Fibroblast of the aortic adventitia (primary cell): ENCODE measurements around the gene HS3ST2. TPM values are rescaled to one million over a fixed set of nuclear protein-coding genes. Genes with fewer than 3 reads are reported as not detected.

Source experiments
- DNase-seq: peaks from one replicate; pipeline ENCODE4 v3.0.0-alpha.2; 2010; ENCODE audit warnings: low read depth
- H3K4me3 ChIP-seq: 2 replicates; pipeline ENCODE4 v1.5.1; 2011; ENCODE audit warnings: low read depth, mild to moderate bottlenecking, control low read depth, low read length, moderate library complexity
- total RNA-seq: library from RNA; depleted of rRNA; stranded (reverse); fragments of >200 nt; gene quantifications from 2 replicates; pipeline ENCODE4 v1.2.3, GENCODE V29; 2012; ENCODE audit warnings: low replicate concordance
- TF ChIP-seq, protein P1 (sequence below): IDR thresholded peaks from 2 replicates; pipeline ENCODE4 v1.5.1; 2011; ENCODE audit warnings: mild to moderate bottlenecking, low read length, control low read depth, inconsistent platforms; ENCODE audit not compliant: insufficient read depth

Gene HS3ST2
- total RNA-seq, 1 donor = not detected

DNA sequence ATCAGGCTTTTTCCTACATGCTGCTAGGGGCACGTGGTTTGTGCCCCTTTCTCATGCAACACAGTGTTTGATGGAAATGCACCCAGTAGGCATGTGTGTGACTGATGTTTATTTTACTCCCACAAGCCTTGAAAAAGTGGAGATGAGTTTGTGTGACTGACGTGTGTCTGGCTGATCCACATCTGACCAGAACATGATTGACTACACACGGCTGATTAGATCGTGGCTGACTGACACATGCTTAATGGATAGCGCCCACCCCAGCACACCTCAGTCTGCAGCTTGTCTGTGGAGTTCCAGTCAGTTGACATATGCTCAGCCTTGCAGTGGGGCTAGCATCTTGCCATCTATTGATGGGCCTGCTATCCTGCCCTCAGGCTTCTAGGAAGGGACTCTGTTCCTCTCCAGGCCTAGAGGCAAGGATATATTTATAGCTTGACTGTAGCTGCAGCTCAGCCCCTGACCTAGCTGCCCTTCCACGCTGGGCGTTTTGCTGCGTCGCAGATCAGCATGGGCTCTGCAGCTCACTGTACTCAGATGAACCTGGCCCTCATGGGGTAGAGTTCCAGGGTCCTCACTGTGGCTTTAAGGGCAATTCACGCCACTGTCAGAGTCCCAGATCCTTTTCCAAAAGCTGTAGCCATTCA is 112.3 kb downstream of the HS3ST2 start:
- no peak overlapping the region for H3K4me3 ChIP-seq
- DNase-seq = no peak
- TF ChIP-seq, protein P1, sequence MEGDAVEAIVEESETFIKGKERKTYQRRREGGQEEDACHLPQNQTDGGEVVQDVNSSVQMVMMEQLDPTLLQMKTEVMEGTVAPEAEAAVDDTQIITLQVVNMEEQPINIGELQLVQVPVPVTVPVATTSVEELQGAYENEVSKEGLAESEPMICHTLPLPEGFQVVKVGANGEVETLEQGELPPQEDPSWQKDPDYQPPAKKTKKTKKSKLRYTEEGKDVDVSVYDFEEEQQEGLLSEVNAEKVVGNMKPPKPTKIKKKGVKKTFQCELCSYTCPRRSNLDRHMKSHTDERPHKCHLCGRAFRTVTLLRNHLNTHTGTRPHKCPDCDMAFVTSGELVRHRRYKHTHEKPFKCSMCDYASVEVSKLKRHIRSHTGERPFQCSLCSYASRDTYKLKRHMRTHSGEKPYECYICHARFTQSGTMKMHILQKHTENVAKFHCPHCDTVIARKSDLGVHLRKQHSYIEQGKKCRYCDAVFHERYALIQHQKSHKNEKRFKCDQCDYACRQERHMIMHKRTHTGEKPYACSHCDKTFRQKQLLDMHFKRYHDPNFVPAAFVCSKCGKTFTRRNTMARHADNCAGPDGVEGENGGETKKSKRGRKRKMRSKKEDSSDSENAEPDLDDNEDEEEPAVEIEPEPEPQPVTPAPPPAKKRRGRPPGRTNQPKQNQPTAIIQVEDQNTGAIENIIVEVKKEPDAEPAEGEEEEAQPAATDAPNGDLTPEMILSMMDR = no peak

DNA sequence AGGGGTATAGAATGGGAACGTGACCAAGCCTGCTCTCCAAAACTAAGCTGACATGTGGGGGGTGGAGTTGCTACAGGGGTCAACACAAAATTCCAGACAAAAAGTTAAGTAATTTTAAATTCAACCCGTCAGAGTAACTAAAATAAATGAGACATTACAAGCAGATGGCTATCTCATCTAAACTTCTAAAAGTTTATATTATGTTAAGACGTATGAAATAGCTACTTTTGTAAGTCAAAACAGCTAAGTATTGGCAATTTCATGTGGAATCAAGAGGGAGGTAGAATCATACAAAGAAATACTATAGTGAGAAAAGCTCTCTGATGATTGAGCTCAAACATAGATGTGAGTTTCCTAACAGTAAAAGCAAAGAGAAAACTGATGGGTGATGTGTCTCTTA is 113.3 kb downstream of the HS3ST2 start:
- TF ChIP-seq, protein P1 = no peak
- no peak for DNase-seq
- no peak overlapping the region for H3K4me3 ChIP-seq

DNA sequence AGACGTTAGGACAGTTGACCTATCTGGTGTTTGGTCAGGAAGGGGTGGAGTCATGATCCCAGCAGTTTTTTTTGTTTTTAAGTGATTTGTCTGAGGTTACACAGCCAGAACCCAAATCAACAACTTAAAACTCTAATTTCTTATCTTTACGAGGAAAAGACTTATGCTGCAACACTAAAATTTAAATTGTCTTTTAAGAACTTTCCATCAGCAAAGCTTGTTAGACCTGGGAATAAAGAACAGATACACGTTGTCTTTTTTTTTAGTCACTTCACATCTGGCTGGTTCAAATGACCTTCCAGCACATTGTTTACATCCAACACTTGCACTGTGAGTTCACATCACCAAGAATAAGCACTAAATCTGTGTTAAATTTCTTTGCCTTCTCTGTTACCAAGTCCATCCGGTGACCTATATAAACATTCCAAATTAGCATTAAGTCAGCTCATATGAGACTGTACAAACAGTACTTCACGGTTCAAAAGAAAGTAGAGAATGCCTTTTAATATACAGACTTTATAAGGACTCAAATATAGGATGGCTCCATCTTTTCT is 115.0 kb downstream of the HS3ST2 start:
- no peak overlapping the region for H3K4me3 ChIP-seq
- DNase-seq = no peak
- TF ChIP-seq, protein P1 = no peak

DNA sequence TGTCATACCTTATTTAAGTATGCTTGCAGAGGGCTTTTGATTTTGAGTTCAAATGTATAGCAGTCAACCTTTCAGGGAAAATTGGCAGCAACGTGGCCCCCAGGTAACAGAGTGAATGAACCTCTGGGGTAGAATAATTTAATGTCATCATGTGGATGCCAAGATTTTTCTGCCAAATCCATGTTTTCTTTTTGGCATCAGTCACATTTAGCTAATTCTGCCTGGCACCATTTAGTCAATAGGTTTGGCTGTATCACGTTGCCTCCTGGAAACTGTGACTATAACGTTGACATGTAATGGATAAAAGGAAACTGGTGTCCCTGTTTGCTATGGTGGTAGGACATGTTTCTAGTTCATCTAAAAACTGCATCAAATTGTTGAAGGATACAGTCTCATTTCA is 115.5 kb downstream of the HS3ST2 start:
- DNase-seq = no peak
- TF ChIP-seq, protein P1 = no peak
- no peak overlapping the region for H3K4me3 ChIP-seq

DNA sequence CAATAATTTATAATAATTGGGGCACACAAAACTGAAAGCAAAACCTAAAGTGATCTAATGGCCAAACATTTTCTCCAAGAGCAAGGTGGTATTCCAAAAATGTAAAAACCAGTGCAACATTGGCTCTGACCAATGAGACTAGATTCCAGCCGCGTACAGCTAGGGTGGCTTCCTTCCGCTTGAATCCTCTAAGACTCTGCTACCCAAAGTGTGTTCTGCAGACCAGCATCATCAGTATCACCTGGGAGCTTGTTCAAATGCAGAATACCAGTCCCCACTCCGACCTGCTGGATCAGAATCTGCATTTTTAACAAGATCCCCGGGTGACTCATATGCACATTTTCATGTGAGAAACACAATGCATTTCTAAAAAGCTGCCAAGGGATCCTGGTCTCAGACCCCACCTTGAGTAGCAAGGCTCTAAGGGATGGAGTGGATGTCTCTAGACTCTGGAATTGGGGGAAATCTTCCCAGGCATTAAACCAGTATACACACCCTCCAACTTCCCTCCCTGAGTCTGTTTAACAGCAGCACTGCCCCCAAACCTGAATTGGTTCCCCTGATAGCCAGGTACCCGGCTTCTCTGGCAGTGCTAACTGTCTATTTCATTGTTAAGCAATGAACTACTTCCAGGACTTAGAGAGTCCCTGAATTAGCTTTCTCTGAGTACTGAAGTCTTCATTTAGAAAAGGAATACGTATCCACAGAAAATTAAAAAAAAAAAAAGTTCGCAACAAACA is 118.2 kb downstream of the HS3ST2 start:
- no peak overlapping the region for H3K4me3 ChIP-seq
- no peak for DNase-seq
- TF ChIP-seq, protein P1 = no peak

DNA sequence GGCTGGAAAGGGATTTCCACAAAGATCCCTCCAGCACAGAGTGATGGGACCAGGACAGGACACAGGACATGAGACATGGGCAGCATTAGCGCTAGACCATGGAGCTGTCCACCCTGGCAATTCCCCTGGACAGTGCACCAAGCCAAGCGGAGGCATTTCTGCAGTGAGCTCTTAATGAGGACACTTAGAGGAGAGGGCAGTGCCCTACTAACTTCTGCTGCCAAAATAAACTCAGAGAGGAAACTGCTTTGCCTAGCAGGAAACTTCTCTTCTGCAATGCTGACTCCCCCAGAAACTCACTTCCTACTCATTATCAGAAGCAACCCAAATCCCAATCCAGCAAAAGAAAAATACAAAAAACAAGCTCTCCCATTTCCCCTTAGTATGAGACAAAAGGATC is 119.2 kb downstream of the HS3ST2 start:
- no peak overlapping the region for H3K4me3 ChIP-seq
- DNase-seq = no peak
- TF ChIP-seq, protein P1 = no peak
